Measurements from ENCODE around the gene ZNF853.

Gene ZNF853

DNA sequence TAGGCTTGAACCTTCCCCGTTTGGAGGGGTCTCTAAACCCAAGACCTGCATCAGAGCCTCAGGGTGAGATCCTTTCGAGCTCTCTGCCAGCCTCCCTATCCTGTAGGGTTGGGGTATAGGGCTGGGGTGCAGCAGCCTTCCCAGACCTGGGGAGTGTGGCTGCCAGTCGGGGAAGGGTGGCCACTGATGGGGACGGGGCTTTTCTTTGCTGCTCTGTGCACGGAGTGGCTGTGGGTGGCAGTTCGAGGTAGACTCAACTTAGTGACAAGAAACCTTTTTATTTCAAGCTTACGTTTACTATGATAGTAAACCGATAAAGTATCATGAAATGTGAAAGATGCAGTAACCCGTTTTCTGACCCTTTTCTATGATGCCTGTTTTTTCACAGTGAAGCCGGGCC is 34.7 kb downstream of the ZNF853 start:
- H3K27me3 ChIP-seq, result no peaks in the 10 kb centered on the region
- no peak overlapping the region for H3K4me3 ChIP-seq
- DNase-seq, result peak in 1 of 2 donors; percentile 42
- no peaks in the 10 kb centered on the region for H3K4me1 ChIP-seq
- intact Hi-C loops (cut with DNase I; ENCODE audit: low total_unique reads), result no loop called here
- H3K36me3 ChIP-seq, result peaks cover 27 to 100% (median 82%) of the 10 kb centered on the region in 3 donors
- peaks cover 0 to 7% (median 0%) of the 10 kb centered on the region in 3 donors for H3K9me3 ChIP-seq
- TF ChIP-seq CTCF (IDR thresholded peaks at IDR 0.05), result no peak
- H3K27ac ChIP-seq, result no peak overlapping the region

DNA sequence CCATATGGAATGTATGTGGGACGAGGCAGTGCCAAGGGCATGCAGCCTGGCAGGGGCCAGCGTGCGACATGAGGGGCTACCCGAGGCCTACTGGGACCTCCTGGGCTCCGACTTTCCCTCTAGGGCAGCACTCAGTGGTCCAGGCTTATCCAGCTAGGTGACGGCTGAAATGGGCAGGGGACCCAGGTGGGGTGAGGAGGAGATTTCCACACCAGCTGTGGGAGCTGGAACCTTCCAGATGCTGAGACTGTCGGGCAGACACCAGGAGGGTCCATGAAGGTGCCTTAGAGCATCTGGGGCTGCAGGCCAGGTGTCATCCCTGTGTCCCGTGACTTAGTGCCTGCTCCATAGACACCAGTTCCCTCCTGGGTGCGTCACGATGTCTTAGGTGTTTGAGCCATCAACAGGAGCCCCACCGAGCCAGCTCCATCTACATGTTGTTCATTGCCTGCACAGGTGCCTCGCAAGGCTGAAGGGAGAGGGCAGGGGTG is 35.2 kb downstream of the ZNF853 start:
- TF ChIP-seq CTCF (IDR thresholded peaks at IDR 0.05), result no peak
- Histone ChIP-seq H3K4me1 (no peaks in the 10 kb centered on the region), H3K4me3 (no peak overlapping the region), H3K27ac (no peak overlapping the region), H3K36me3 (peaks cover 32 to 100% (median 84%) of the 10 kb centered on the region in 3 donors), H3K27me3 (no peaks in the 10 kb centered on the region), H3K9me3 (peaks cover 0 to 7% (median 0%) of the 10 kb centered on the region in 3 donors)
- peak in 1 of 2 donors; percentile 34 for DNase-seq
- intact Hi-C loops (cut with DNase I; ENCODE audit: low total_unique reads), result no loop called here

GRCh38 chr7:6651851-6652445 is 36.5 kb downstream of the ZNF853 start:
- Histone ChIP-seq H3K27ac (no peak overlapping the region), H3K36me3 (peaks cover 29 to 95% (median 83%) of the 10 kb centered on the region in 3 donors), H3K9me3 (peaks cover 0 to 7% (median 0%) of the 10 kb centered on the region in 3 donors), H3K27me3 (no peaks in the 10 kb centered on the region), H3K4me1 (no peaks in the 10 kb centered on the region), H3K4me3 (no peak overlapping the region)
- no peak for TF ChIP-seq CTCF (IDR thresholded peaks at IDR 0.05)
- peak in 1 of 2 donors; percentile 58 for DNase-seq
- intact Hi-C loops (cut with DNase I; ENCODE audit: low total_unique reads), result no loop called here

- Histone ChIP-seq H3K9me3 (peaks cover 0 to 7% (median 0%) of the 10 kb centered on the region in 3 donors), H3K36me3 (peaks cover 29 to 89% (median 77%) of the 10 kb centered on the region in 3 donors), H3K4me3 (no peak overlapping the region), H3K27ac (no peak overlapping the region), H3K4me1 (no peaks in the 10 kb centered on the region), H3K27me3 (no peaks in the 10 kb centered on the region)
- intact Hi-C loops (cut with DNase I; ENCODE audit: low total_unique reads), result no loop called here
- DNase-seq, result peak in 1 of 2 donors; percentile 24
- TF ChIP-seq CTCF (IDR thresholded peaks at IDR 0.05), result no peak
Measured at GRCh38 chr7:6652446-6653011, 37.1 kb downstream of the ZNF853 start.

DNA sequence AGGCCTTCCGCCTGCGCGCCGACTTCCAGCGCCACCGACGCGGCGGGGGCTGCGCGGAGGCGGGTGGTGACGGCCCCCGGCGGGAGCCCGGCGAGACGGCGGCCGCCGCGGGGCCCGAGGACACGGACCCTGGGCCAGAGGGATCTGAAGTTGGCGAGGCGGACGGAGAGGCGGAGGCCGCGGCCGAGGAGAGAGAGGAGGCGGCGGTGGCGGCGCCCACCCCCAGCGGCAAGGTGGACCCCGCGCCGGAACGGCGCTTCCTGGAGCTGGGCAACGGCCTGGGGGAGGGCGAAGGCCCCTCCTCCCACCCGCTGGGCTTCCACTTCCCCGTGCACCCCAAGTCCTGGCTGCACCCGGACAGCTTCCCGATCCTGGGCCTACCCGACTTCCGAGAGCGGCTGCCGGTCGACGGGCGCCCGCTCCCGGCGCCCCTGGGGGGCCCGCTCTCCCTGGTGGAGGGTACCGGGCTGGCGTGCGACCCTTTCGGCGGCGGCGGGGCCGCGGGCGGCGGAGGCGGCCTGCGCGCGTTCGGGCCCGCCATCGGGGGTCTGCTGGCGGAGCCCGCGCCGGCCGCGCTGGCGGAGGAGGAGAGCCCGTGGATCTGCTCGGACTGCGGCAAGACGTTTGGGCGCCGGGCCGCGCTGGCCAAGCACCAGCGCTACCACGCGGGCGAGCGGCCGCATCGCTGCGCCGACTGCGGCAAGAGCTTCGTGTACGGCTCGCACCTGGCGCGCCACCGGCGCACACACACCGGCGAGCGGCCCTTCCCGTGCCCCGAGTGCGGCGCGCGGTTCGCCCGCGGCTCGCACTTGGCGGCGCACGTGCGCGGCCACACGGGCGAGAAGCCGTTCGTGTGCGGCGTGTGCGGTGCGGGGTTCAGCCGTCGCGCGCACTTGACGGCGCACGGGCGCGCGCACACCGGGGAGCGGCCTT is 37.9 kb downstream of the ZNF853 start:
- Histone ChIP-seq H3K27ac (no peak overlapping the region), H3K9me3 (peaks cover 0 to 7% (median 0%) of the 10 kb centered on the region in 3 donors), H3K4me3 (no peak overlapping the region), H3K27me3 (no peaks in the 10 kb centered on the region), H3K4me1 (no peaks in the 10 kb centered on the region), H3K36me3 (peaks cover 29 to 81% (median 69%) of the 10 kb centered on the region in 3 donors)
- TF ChIP-seq CTCF (IDR thresholded peaks at IDR 0.05), result no peak
- intact Hi-C loops (cut with DNase I; ENCODE audit: low total_unique reads), result no loop called here
- peak in 1 of 2 donors; percentile 49 for DNase-seq

Measured in tibial artery (tissue), 4 donors.